ENCODE results near the gene PTTG2. TPM values are rescaled to one million over a fixed set of nuclear protein-coding genes. Genes with fewer than 3 reads are reported as not detected.

Gene PTTG2
- total RNA-seq, 2 experiments from 2014 or later = not detected

DNA sequence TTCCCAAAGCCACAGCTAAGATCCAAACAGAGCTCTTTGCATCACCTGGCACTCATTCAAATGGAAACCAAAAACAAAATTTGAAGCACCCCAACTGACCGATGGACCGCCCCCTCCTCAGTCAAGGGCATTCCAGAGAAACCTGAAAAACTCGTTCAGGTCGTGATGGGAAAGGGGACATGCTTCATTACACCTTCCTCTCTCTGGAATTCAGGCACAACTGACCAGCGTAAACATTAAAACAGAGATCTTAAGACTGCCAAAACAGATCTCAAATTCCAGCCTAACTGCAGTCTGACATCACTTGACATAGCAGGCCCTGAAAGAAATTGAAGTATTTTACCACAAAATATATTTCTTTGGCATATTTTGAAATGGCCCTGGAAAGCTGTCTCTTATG is 28.5 kb downstream of the PTTG2 start:
- no peaks in the 10 kb centered on the region for H3K9me3 Mint-ChIP-seq
- H3K36me3 Mint-ChIP-seq (ENCODE audit: low read depth) = no peaks in the 10 kb centered on the region
- CTCF ChIA-PET = interaction anchor here (1.1 kb wide), 1 partner anchor 11 kb away, joined by 3 read pairs; no protein-coding TSS in a partner anchor
- no peak for ATAC-seq
- POLR2A ChIA-PET = no interaction called here
- H3K4me3 Mint-ChIP-seq = no peak overlapping the region
- DNase-seq = no peak
- H3K27ac Mint-ChIP-seq = no peak overlapping the region
- TF ChIP-seq, protein P1, sequence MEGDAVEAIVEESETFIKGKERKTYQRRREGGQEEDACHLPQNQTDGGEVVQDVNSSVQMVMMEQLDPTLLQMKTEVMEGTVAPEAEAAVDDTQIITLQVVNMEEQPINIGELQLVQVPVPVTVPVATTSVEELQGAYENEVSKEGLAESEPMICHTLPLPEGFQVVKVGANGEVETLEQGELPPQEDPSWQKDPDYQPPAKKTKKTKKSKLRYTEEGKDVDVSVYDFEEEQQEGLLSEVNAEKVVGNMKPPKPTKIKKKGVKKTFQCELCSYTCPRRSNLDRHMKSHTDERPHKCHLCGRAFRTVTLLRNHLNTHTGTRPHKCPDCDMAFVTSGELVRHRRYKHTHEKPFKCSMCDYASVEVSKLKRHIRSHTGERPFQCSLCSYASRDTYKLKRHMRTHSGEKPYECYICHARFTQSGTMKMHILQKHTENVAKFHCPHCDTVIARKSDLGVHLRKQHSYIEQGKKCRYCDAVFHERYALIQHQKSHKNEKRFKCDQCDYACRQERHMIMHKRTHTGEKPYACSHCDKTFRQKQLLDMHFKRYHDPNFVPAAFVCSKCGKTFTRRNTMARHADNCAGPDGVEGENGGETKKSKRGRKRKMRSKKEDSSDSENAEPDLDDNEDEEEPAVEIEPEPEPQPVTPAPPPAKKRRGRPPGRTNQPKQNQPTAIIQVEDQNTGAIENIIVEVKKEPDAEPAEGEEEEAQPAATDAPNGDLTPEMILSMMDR (IDR thresholded peaks at IDR 0.05) = no peak
- intact Hi-C loops (cut with micrococcal nuclease) = no loop called here
- H3K4me1 Mint-ChIP-seq (ENCODE audit: low read depth) = peaks cover 13% of the 10 kb centered on the region
- H3K27me3 Mint-ChIP-seq = no peaks in the 10 kb centered on the region

- ATAC-seq (no peak), DNase-seq (no peak)
- Mint-ChIP-seq H3K9me3 (no peaks in the 10 kb centered on the region), H3K4me3 (no peak overlapping the region), H3K4me1 (ENCODE audit: low read depth) (peaks cover 18% of the 10 kb centered on the region), H3K27ac (no peak overlapping the region), H3K27me3 (no peaks in the 10 kb centered on the region), H3K36me3 (ENCODE audit: low read depth) (no peaks in the 10 kb centered on the region)
- TF ChIP-seq, protein P1 (IDR thresholded peaks at IDR 0.05) = no peak
- POLR2A ChIA-PET = no interaction called here
- CTCF ChIA-PET = no interaction called here
- intact Hi-C loops (cut with micrococcal nuclease) = no loop called here
Measured at GRCh38 chr4:37989398-37990260, 29.4 kb downstream of the PTTG2 start.

- Mint-ChIP-seq H3K36me3 (ENCODE audit: low read depth) (no peaks in the 10 kb centered on the region), H3K27ac (no peak overlapping the region), H3K27me3 (no peaks in the 10 kb centered on the region), H3K9me3 (no peaks in the 10 kb centered on the region), H3K4me3 (no peak overlapping the region), H3K4me1 (ENCODE audit: low read depth) (peaks cover 26% of the 10 kb centered on the region)
- intact Hi-C loops (cut with micrococcal nuclease) = no loop called here
- CTCF ChIA-PET = no interaction called here
- TF ChIP-seq, protein P1 (IDR thresholded peaks at IDR 0.05) = no peak
- DNase-seq (no peak), ATAC-seq (no peak)
- POLR2A ChIA-PET = no interaction called here
Measured at GRCh38 chr4:37990731-37991245, 30.6 kb downstream of the PTTG2 start.

- H3K9me3 Mint-ChIP-seq = no peaks in the 10 kb centered on the region
- H3K4me1 Mint-ChIP-seq (ENCODE audit: low read depth) = peaks cover 25% of the 10 kb centered on the region
- no peaks in the 10 kb centered on the region for H3K27me3 Mint-ChIP-seq
- TF ChIP-seq, protein P1 (IDR thresholded peaks at IDR 0.05) = no peak
- intact Hi-C loops (cut with micrococcal nuclease) = no loop called here
- no peaks in the 10 kb centered on the region for H3K36me3 Mint-ChIP-seq (ENCODE audit: low read depth)
- ATAC-seq = no peak
- H3K27ac Mint-ChIP-seq = no peak overlapping the region
- no peak for DNase-seq
- ChIA-PET CTCF (no interaction called here), POLR2A (no interaction called here)
- no peak overlapping the region for H3K4me3 Mint-ChIP-seq
Measured at GRCh38 chr4:37991623-37992410, 31.6 kb downstream of the PTTG2 start.

DNA sequence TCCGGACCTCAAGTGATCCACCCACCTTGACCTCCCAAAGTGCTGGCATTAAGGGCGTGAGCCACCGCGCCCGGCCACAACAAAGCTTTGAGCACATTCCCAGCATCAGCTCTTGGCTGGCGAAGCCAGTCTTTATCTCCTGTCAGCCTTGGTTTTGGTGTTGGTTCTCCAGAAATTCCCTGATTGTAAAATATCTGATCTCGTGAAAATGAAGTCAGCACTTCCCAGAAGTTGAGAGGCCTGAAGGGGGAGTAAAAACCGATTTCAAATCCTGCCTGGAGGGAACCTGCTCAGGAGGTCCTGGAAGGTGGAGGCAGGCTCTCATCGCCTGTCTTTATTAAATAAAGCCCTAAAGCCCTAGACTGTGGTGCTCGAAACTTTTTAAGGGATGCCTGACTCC is 33.6 kb downstream of the PTTG2 start:
- DNase-seq (no peak), ATAC-seq (no peak)
- no peaks in the 10 kb centered on the region for H3K36me3 Mint-ChIP-seq (ENCODE audit: low read depth)
- H3K27me3 Mint-ChIP-seq = no peaks in the 10 kb centered on the region
- H3K4me1 Mint-ChIP-seq (ENCODE audit: low read depth) = peaks cover 35% of the 10 kb centered on the region
- no peak overlapping the region for H3K4me3 Mint-ChIP-seq
- no peaks in the 10 kb centered on the region for H3K9me3 Mint-ChIP-seq
- no peak overlapping the region for H3K27ac Mint-ChIP-seq
- ChIA-PET POLR2A (no interaction called here), CTCF (interaction anchor here (1.8 kb wide), 1 partner anchor 23 kb away, joined by 5 read pairs; no protein-coding TSS in a partner anchor)
- TF ChIP-seq, protein P1 (IDR thresholded peaks at IDR 0.05) = no peak
- intact Hi-C loops (cut with micrococcal nuclease) = no loop called here

All from activated CD8-positive, alpha-beta T cell treated with anti-CD3 and anti-CD28 coated beads for 36 hours (primary cell).